Fibroblast of lung (primary cell): ENCODE measurements around the gene TMEM221. TPM values are rescaled to one million over a fixed set of nuclear protein-coding genes. Genes with fewer than 3 reads are reported as not detected.
"Not testable (repeated sequence)": the region's sequence is repeated elsewhere in the genome, so short reads cannot be mapped to it uniquely, and the experiment has no call there.

ENCODE experiments used
- DNase-seq, 2 donors: peaks; one replicate each; pipeline versions ENCODE4 v3.0.0 to v3.0.0-alpha.2; 2010; ENCODE audit warnings: low read depth in 2 of 2
- H2AFZ ChIP-seq: 2 replicates; pipeline ENCODE4 v1.5.1; 2012; ENCODE audit warnings: low read length, control low read depth, inconsistent platforms
- H3K27ac ChIP-seq: 2 replicates; pipeline ENCODE4 v1.5.1; 2011; ENCODE audit warnings: low read length, control low read depth; ENCODE audit not compliant: insufficient read depth
- H3K27me3 ChIP-seq: 2 replicates; pipeline ENCODE4 v1.5.1; 2011; ENCODE audit warnings: mild to moderate bottlenecking, low read length; ENCODE audit not compliant: control insufficient read depth, insufficient read depth
- H3K36me3 ChIP-seq: 2 replicates; pipeline ENCODE4 v1.5.1; 2011; ENCODE audit warnings: low read length; ENCODE audit not compliant: control insufficient read depth, insufficient read depth
- H3K4me1 ChIP-seq: 2 replicates; pipeline ENCODE4 v1.5.1; 2011; ENCODE audit warnings: low read length; ENCODE audit not compliant: control insufficient read depth, insufficient read depth; ENCODE audit errors: extremely low read depth
- H3K4me2 ChIP-seq: 2 replicates; pipeline ENCODE4 v1.5.1; 2011; ENCODE audit warnings: low read length, control low read depth; ENCODE audit not compliant: insufficient read depth; ENCODE audit errors: extremely low read depth
- H3K4me3 ChIP-seq, 4 experiments: fragments of 200-600 bp in 1 of 4; sonication (generic) in 1 of 4; replicated peaks in 1 of 4; 2 replicates each; pipeline ENCODE4 v1.5.1; 2011 to 2016; ENCODE audit warnings: low read length in 4 of 4, low read depth in 3 of 4, mild to moderate bottlenecking in 3 of 4, control low read depth in 2 of 4, inconsistent platforms in 1 of 4, mixed read lengths in 1 of 4; ENCODE audit not compliant: insufficient read depth in 1 of 4; ENCODE audit errors: control extremely low read depth in 1 of 4
- H3K79me2 ChIP-seq: 2 replicates; pipeline ENCODE4 v1.5.1; 2012; ENCODE audit warnings: mild to moderate bottlenecking, low read length, inconsistent platforms; ENCODE audit not compliant: control insufficient read depth, insufficient read depth
- H3K9ac ChIP-seq: 2 replicates; pipeline ENCODE4 v1.5.1; 2011; ENCODE audit warnings: mild to moderate bottlenecking, low read length, control low read depth; ENCODE audit not compliant: insufficient read depth
- H3K9me3 ChIP-seq: 2 replicates; pipeline ENCODE4 v1.5.1; 2012; ENCODE audit warnings: low read depth, low read length; ENCODE audit not compliant: control insufficient read depth, insufficient read depth
- H4K20me1 ChIP-seq: 2 replicates; pipeline ENCODE4 v1.5.1; 2011; ENCODE audit warnings: low read length; ENCODE audit not compliant: control insufficient read depth, insufficient read depth; ENCODE audit errors: extremely low read depth
- EZH2 ChIP-seq: IDR thresholded peaks from 2 replicates; pipeline ENCODE4 v1.5.1; 2012; ENCODE audit warnings: low read length, control low read depth, mild to moderate bottlenecking; ENCODE audit errors: missing control alignments
- polyA plus RNA-seq, 2 donors: library from polyadenylated mRNA; depleted of rRNA in 1 of 2; stranded (reverse) in 1 of 2; unstranded in 1 of 2; fragments of >200 nt; gene quantifications; 2 replicates each; pipeline ENCODE4 v1.2.1, GENCODE V29; 2011 to 2012; ENCODE audit warnings: missing spikeins in 1 of 2
- total RNA-seq: library from RNA; depleted of rRNA; stranded (reverse); fragments of >200 nt; gene quantifications from 2 replicates; pipeline ENCODE4 v1.2.1, GENCODE V29; 2014
- TF ChIP-seq, protein P1 (sequence below), 2 donors: IDR thresholded peaks in 1 of 2; conservative IDR thresholded peaks in 1 of 2; 1 replicate in 1 of 2; 2 replicates in 1 of 2; pipeline ENCODE4 v1.5.1; 2011 to 2012; ENCODE audit warnings: low read length in 2 of 2, control low read depth in 1 of 2, inconsistent platforms in 1 of 2, low read depth in 1 of 2, mild to moderate bottlenecking in 1 of 2

The TMEM221 gene
- total and polyA plus RNA-seq, 2 donors (not counting 1 experiment from before 2014, with no cell fraction given): 0.17 TPM; not detected in 1

DNA sequence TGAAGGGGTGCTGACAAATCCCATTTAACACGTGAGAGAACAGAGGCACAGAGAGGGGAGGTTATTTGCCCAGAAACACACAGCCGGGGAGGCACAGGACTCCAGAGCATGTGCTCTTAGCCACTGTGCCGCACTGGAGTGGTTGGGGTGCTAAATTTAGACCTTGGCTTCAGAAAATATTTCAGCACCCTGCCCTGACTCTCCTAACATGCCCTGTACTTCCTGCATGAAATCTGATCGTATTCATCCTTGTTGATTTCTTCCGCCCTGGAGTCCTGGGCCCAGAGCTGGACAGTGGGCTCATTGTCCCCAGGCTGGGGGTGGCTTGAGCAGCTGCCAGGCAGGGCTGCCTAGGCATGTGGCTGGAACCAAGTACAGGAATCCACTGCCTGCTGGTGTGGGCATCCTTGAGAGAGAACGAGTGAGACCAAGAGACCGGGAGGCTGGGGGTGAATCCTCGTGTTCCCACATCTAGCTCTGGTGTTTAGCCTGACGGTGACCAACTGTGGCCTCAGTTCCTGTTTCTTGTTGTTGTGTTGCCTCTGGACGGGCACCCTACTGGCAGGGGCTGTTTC, 27.2 kb upstream of the TMEM221 start:
- no peaks in the 10 kb centered on the region for H4K20me1 ChIP-seq
- no peak overlapping the region for H3K27ac ChIP-seq
- no peaks in the 10 kb centered on the region for H3K27me3 ChIP-seq
- no peak overlapping the region for H3K9ac ChIP-seq
- peak; percentile 42 to 75 for DNase-seq
- no peak overlapping the region for H3K4me2 ChIP-seq
- H3K36me3 ChIP-seq: no peaks in the 10 kb centered on the region
- no peak overlapping the region for H3K4me3 ChIP-seq
- no peaks in the 10 kb centered on the region for H3K9me3 ChIP-seq
- TF ChIP-seq EZH2: no peak
- TF ChIP-seq, protein P1, sequence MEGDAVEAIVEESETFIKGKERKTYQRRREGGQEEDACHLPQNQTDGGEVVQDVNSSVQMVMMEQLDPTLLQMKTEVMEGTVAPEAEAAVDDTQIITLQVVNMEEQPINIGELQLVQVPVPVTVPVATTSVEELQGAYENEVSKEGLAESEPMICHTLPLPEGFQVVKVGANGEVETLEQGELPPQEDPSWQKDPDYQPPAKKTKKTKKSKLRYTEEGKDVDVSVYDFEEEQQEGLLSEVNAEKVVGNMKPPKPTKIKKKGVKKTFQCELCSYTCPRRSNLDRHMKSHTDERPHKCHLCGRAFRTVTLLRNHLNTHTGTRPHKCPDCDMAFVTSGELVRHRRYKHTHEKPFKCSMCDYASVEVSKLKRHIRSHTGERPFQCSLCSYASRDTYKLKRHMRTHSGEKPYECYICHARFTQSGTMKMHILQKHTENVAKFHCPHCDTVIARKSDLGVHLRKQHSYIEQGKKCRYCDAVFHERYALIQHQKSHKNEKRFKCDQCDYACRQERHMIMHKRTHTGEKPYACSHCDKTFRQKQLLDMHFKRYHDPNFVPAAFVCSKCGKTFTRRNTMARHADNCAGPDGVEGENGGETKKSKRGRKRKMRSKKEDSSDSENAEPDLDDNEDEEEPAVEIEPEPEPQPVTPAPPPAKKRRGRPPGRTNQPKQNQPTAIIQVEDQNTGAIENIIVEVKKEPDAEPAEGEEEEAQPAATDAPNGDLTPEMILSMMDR (conservative IDR thresholded peaks at IDR 0.05 in 1 of 2, IDR thresholded peaks at IDR 0.05 in 1 of 2; ENCODE audit: low read depth in 1 of 2, low read length in 2 of 2): no peak
- H3K79me2 ChIP-seq: no peaks in the 10 kb centered on the region
- no peak overlapping the region for H2AFZ ChIP-seq
- peaks cover 8% of the 10 kb centered on the region for H3K4me1 ChIP-seq

DNA sequence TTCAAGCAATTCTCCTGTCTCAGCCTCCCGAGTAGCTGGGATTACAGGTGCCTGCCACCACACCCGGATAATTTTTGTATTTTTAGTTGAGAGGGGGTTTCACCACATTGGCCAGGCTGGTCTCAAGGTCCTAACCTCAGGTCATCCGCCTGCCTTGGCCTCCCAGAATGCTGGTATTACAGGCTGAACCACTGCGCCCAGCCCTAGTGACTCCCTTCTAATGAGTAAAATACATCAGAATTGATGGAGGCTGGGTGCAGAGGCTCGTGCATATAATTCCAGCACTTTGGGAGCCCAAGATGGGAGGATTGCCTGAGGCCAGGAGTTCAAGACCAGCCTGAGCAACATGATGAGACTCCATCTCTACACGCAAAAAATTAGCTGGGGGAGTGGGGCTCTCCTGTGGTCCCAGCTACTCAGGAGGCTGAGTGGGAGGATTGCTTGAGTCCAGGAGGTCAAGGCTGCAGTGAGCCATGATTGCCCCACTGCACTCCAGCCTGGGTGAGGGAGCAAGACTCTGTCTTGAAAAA, 26.6 kb upstream of the TMEM221 start:
- H3K4me1 ChIP-seq, H3K4me2 ChIP-seq, H3K79me2 ChIP-seq, H4K20me1 ChIP-seq, H2AFZ ChIP-seq, H3K36me3 ChIP-seq, H3K27me3 ChIP-seq, H3K9me3 ChIP-seq, H3K27ac ChIP-seq, H3K9ac ChIP-seq, DNase-seq, H3K4me3 ChIP-seq: not testable (repeated sequence)

DNA sequence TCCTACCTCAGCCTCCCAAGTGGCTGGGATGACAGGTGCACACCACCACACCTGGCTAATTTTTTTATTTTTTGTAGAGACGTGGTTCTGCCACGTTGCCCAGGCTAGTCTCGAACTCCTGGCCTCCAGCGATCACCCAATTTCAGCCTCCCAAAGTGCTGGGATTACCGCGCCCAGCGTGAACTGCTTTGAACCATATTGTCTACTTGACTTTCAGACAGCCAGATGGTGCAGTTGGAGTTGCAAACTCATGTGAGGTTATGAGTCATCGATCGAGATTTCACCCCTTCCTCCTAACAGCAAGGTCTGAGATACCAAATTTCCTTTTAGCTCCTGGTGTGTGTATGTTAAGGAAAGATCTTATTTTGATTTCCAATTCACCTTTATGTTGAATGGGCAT, 24.6 kb upstream of the TMEM221 start:
- H3K4me3 ChIP-seq: no peak overlapping the region
- H3K9ac ChIP-seq: no peak overlapping the region
- no peaks in the 10 kb centered on the region for H3K36me3 ChIP-seq
- H3K79me2 ChIP-seq: no peaks in the 10 kb centered on the region
- H3K27ac ChIP-seq: no peak overlapping the region
- H3K4me2 ChIP-seq: no peak overlapping the region
- no peaks in the 10 kb centered on the region for H3K27me3 ChIP-seq
- no peak overlapping the region for H2AFZ ChIP-seq
- H3K4me1 ChIP-seq: peaks cover 11% of the 10 kb centered on the region
- TF ChIP-seq, protein P1 (conservative IDR thresholded peaks at IDR 0.05 in 1 of 2, IDR thresholded peaks at IDR 0.05 in 1 of 2; ENCODE audit: low read depth in 1 of 2, low read length in 2 of 2): no peak
- no peak for TF ChIP-seq EZH2
- H4K20me1 ChIP-seq: no peaks in the 10 kb centered on the region
- H3K9me3 ChIP-seq: no peaks in the 10 kb centered on the region
- peak; percentile 77 to 87 for DNase-seq
